ENCODE results near the gene ARFGAP3.
"Not testable (repeated sequence)": the region's sequence is repeated elsewhere in the genome, so short reads cannot be mapped to it uniquely, and the experiment has no call there.

The ARFGAP3 gene

DNA sequence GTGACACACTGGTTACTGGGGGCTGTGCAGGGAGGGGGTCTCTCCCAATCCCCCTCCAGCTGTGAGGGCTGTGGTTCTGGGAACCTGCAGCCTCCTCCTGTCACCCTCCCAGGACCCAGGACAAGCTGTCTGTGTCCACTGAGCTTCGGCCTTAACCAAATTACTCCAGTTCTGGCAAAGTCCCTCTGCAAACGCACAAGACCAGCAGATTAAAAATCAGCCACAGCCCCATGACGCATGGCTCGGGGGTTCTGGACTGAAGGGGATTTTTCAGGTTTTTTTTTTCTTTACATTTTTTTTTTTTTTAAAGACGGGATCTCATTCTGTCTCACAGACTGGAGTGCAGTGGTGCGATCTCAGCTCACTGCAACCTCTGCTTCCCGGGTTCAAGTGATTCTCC is 104.2 kb downstream of the ARFGAP3 start:
- DNase-seq (ENCODE audit: extremely low spot score): no peak
- ChIA-PET CTCF (no interaction called here), POLR2A (no interaction called here)
- TF ChIP-seq CTBP1 (IDR thresholded peaks at IDR 0.05; ENCODE audit: borderline replicate concordance) (no peak), LEF1 (IDR thresholded peaks at IDR 0.05; ENCODE audit: borderline replicate concordance) (no peak), ELF4 (IDR thresholded peaks at IDR 0.05) (no peak), TARDBP (IDR thresholded peaks at IDR 0.05) (no peak), L3MBTL2 (conservative IDR thresholded peaks at IDR 0.05) (no peak), HDGF (IDR thresholded peaks at IDR 0.05; ENCODE audit: borderline replicate concordance) (no peak), FOXA1 (IDR thresholded peaks at IDR 0.05) (no peak), SP1 (IDR thresholded peaks at IDR 0.05) (no peak), SUZ12 (IDR thresholded peaks at IDR 0.05) (no peak), ZNF384 (IDR thresholded peaks at IDR 0.05) (no peak), NFRKB (IDR thresholded peaks at IDR 0.05) (no peak), FOXK2 (IDR thresholded peaks at IDR 0.05) (no peak), ARNT (IDR thresholded peaks at IDR 0.05) (no peak)
- TF ChIP-seq, protein P1, sequence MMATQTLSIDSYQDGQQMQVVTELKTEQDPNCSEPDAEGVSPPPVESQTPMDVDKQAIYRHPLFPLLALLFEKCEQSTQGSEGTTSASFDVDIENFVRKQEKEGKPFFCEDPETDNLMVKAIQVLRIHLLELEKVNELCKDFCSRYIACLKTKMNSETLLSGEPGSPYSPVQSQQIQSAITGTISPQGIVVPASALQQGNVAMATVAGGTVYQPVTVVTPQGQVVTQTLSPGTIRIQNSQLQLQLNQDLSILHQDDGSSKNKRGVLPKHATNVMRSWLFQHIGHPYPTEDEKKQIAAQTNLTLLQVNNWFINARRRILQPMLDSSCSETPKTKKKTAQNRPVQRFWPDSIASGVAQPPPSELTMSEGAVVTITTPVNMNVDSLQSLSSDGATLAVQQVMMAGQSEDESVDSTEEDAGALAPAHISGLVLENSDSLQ (IDR thresholded peaks at IDR 0.05): no peak

DNA sequence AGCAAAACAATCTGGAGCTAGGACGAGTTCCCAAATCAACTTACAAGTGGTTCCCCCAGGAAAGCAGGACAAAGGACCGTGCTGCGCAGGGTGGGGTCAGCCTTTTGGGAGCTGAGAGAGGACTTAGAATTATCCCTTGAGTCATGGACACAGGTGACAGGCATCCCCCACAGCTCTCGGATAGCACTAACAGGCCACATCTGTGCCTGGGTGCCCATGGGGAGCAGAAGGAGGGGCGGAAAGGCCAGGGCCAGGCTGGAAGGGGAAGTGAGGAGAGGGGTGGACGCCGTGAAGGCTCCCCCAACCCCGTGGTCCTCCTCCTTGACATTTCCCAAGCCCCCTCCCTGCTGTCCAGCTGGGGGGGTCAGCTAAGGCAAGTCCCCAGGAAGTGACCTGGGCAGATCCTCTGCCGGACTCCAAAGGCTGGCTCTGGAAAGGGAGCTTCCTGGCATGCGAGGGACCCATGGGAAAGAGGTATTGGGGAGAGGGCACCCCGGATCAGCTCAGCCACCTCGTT is 104.8 kb downstream of the ARFGAP3 start:
- DNase-seq (ENCODE audit: extremely low spot score): no peak
- CTCF ChIA-PET: no interaction called here
- TF ChIP-seq CTBP1 (IDR thresholded peaks at IDR 0.05; ENCODE audit: borderline replicate concordance): no peak
- TF ChIP-seq LEF1 (IDR thresholded peaks at IDR 0.05; ENCODE audit: borderline replicate concordance): no peak
- TF ChIP-seq ELF4 (IDR thresholded peaks at IDR 0.05): no peak
- TF ChIP-seq ARNT (IDR thresholded peaks at IDR 0.05): no peak
- TF ChIP-seq ZNF384 (IDR thresholded peaks at IDR 0.05): no peak
- no peak for TF ChIP-seq NFRKB (IDR thresholded peaks at IDR 0.05)
- TF ChIP-seq, protein P1 (IDR thresholded peaks at IDR 0.05): no peak
- TF ChIP-seq HDGF (IDR thresholded peaks at IDR 0.05; ENCODE audit: borderline replicate concordance): no peak
- no peak for TF ChIP-seq L3MBTL2 (conservative IDR thresholded peaks at IDR 0.05)
- no peak for TF ChIP-seq FOXK2 (IDR thresholded peaks at IDR 0.05)
- no peak for TF ChIP-seq TARDBP (IDR thresholded peaks at IDR 0.05)
- no peak for TF ChIP-seq FOXA1 (IDR thresholded peaks at IDR 0.05)
- TF ChIP-seq SP1 (IDR thresholded peaks at IDR 0.05): no peak
- no peak for TF ChIP-seq BHLHE40 (IDR thresholded peaks at IDR 0.05; ENCODE audit: borderline replicate concordance)
- TF ChIP-seq FOXM1 (IDR thresholded peaks at IDR 0.05; ENCODE audit: borderline replicate concordance): no peak
- no peak for TF ChIP-seq SUZ12 (IDR thresholded peaks at IDR 0.05)
- POLR2A ChIA-PET: no interaction called here

DNA sequence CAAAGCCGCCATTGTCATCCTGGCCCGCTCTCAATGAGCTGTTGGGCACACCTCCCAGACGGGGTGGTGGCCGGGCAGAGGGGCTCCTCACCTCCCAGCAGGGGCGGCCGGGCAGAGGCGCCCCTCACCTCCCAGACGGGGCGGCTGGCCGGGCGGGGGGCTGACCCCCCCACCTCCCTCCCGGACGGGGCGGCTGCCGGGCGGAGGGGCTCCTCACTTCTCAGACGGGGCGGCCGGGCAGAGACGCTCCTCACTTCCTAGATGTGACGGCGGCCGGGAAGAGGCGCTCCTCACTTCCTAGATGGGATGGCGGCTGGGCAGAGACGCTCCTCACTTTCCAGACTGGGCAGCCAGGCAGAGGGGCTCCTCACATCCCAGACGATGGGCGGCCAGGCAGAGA is 106.7 kb downstream of the ARFGAP3 start:
- CTCF ChIA-PET; POLR2A ChIA-PET; DNase-seq (ENCODE audit: extremely low spot score): not testable (repeated sequence)

DNA sequence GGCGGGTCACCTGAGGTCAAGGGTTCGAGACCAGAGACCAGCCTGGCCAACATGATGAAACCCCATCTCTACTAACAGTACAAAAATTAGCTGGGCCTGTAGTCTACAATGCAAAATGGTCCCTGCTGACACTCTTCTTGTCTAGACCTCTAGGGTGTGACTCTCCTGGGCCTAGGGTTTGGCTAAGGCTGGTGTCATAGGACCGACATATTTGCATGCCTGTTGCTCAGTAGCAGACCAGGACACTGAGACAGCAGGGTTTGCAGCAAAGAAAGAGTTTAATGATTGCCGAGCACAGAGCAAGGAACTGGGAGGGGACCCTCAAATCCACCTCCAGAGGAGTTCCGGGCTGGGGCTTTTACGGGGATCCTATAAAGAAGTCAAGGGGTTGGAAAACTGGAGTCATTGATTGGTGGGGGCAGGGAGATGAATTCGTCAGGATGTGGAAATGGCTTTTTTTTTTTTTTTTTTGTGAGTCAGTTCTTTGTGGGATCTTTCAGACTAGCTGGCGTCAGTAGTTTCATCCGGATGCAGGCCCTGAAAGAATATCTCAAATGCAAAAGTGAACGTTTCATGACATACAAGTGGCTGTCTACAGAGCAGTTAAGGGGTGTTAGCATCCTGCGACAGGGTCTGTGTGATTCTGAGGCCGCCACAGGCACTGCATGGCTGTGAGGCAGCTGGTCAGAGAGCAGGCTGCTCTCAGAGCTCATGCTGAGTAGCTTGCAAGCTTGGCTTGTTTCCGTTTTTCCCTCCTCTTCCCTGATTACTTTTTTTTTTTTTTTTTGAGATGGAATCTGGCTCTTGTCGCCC is 109.2 kb downstream of the ARFGAP3 start:
- TF ChIP-seq L3MBTL2 (conservative IDR thresholded peaks at IDR 0.05) (no peak), ZNF384 (IDR thresholded peaks at IDR 0.05) (no peak), SUZ12 (IDR thresholded peaks at IDR 0.05) (no peak), BHLHE40 (IDR thresholded peaks at IDR 0.05; ENCODE audit: borderline replicate concordance) (no peak), CTBP1 (IDR thresholded peaks at IDR 0.05; ENCODE audit: borderline replicate concordance) (no peak), FOXM1 (IDR thresholded peaks at IDR 0.05; ENCODE audit: borderline replicate concordance) (no peak), NFRKB (IDR thresholded peaks at IDR 0.05) (no peak), ELF4 (IDR thresholded peaks at IDR 0.05) (no peak), FOXA1 (IDR thresholded peaks at IDR 0.05) (no peak), LEF1 (IDR thresholded peaks at IDR 0.05; ENCODE audit: borderline replicate concordance) (no peak), HDGF (IDR thresholded peaks at IDR 0.05; ENCODE audit: borderline replicate concordance) (no peak), FOXK2 (IDR thresholded peaks at IDR 0.05) (no peak), SP1 (IDR thresholded peaks at IDR 0.05) (no peak), TARDBP (IDR thresholded peaks at IDR 0.05) (no peak), ARNT (IDR thresholded peaks at IDR 0.05) (no peak)
- TF ChIP-seq, protein P1 (IDR thresholded peaks at IDR 0.05): no peak
- POLR2A ChIA-PET: interaction anchor here (1.0 kb wide), 2 partner anchors 18 to 133 kb away, joined by 3 read pairs; partner anchors contain the start of gene POLDIP3
- CTCF ChIA-PET: interaction anchor here (0.6 to 1.0 kb wide), 4 partner anchors 12 to 621 kb away, joined by 3 to 6 read pairs (median 4); no protein-coding TSS in a partner anchor
- no peak for DNase-seq (ENCODE audit: extremely low spot score)
